Astrocyte (in vitro differentiated cells and primary cell): Measurements from ENCODE around the gene NUP62. TPM values are rescaled to one million over a fixed set of nuclear protein-coding genes. Genes with fewer than 3 reads are reported as not detected.

ENCODE experiments used
- DNase-seq: peaks from one replicate; pipeline ENCODE4 v3.0.0-alpha.2; 2010; ENCODE audit warnings: low read depth
- FAIRE-seq: peaks from 2 replicates; lab custom pipeline; 2011; peaks lifted over from hg19 to GRCh38; lab: Jason Lieb, UNC
- H2AFZ ChIP-seq: 2 replicates; pipeline ENCODE4 v1.6.0; 2012; ENCODE audit warnings: low read depth, low read length, inconsistent platforms
- H3K27ac ChIP-seq: 2 replicates; pipeline ENCODE4 v1.5.1; 2011; ENCODE audit warnings: low read depth, low read length, inconsistent platforms
- H3K27me3 ChIP-seq: 2 replicates; pipeline ENCODE4 v1.6.0; 2011; ENCODE audit warnings: low read length, inconsistent platforms; ENCODE audit not compliant: insufficient read depth
- H3K36me3 ChIP-seq: 2 replicates; pipeline ENCODE4 v1.5.1; 2011; ENCODE audit warnings: low read length, inconsistent platforms; ENCODE audit not compliant: insufficient read depth
- H3K4me1 ChIP-seq: 2 replicates; pipeline ENCODE4 v1.5.1; 2011; ENCODE audit warnings: low read length, inconsistent platforms; ENCODE audit not compliant: insufficient read depth
- H3K4me2 ChIP-seq: 2 replicates; pipeline ENCODE4 v1.6.0; 2012; ENCODE audit warnings: low read length, inconsistent platforms
- H3K4me3 ChIP-seq: 2 replicates; pipeline ENCODE4 v1.5.1; 2011; ENCODE audit warnings: low read depth, mild to moderate bottlenecking, low read length, inconsistent platforms; ENCODE audit not compliant: insufficient read depth
- H3K79me2 ChIP-seq: 2 replicates; pipeline ENCODE4 v1.6.0; 2012; ENCODE audit warnings: mild to moderate bottlenecking, low read length, inconsistent platforms; ENCODE audit not compliant: insufficient read depth
- H3K9ac ChIP-seq: 2 replicates; pipeline ENCODE4 v1.6.0; 2012; ENCODE audit warnings: mild to moderate bottlenecking, low read length, inconsistent platforms
- H3K9me3 ChIP-seq: 2 replicates; pipeline ENCODE4 v1.5.1; 2012; ENCODE audit warnings: low read depth, mild to moderate bottlenecking, low read length, inconsistent platforms; ENCODE audit not compliant: insufficient read depth
- H4K20me1 ChIP-seq: 2 replicates; pipeline ENCODE4 v1.6.0; 2012; ENCODE audit warnings: low read length, inconsistent platforms; ENCODE audit not compliant: insufficient read depth
- H3K27ac Mint-ChIP-seq: one replicate; pipeline ENCODE4 v1.8.0; 2021; ENCODE audit warnings: mild to moderate bottlenecking, mixed read lengths; ENCODE audit not compliant: unreplicated experiment
- H3K27me3 Mint-ChIP-seq: one replicate; pipeline ENCODE4 v1.8.0; 2021; ENCODE audit warnings: low read depth, mixed read lengths; ENCODE audit not compliant: unreplicated experiment
- H3K36me3 Mint-ChIP-seq: one replicate; pipeline ENCODE4 v1.8.0; 2021; ENCODE audit warnings: low read depth, mixed read lengths; ENCODE audit not compliant: unreplicated experiment
- H3K4me1 Mint-ChIP-seq: one replicate; pipeline ENCODE4 v1.8.0; 2021; ENCODE audit warnings: low read depth, mixed read lengths; ENCODE audit not compliant: unreplicated experiment
- H3K4me3 Mint-ChIP-seq: one replicate; pipeline ENCODE4 v1.8.0; 2021; ENCODE audit warnings: mild to moderate bottlenecking, moderate library complexity, mixed read lengths; ENCODE audit not compliant: unreplicated experiment
- H3K9me3 Mint-ChIP-seq: one replicate; pipeline ENCODE4 v1.8.0; 2021; ENCODE audit warnings: mild to moderate bottlenecking, mixed read lengths; ENCODE audit not compliant: unreplicated experiment
- CTCF ChIP-seq: IDR thresholded peaks from 2 replicates; pipeline ENCODE4 v1.5.1; 2011; ENCODE audit warnings: low read depth, mild to moderate bottlenecking, inconsistent platforms, low read length, moderate library complexity; ENCODE audit not compliant: insufficient read depth
- EZH2 ChIP-seq: IDR thresholded peaks from 2 replicates; pipeline ENCODE4 v1.6.1; 2012; ENCODE audit warnings: mild to moderate bottlenecking, low read length, inconsistent platforms; ENCODE audit not compliant: insufficient read depth
- total RNA-seq: library from RNA; stranded (reverse); gene quantifications from 2 replicates; pipeline ENCODE4 v1.2.1, GENCODE V29; 2021

NUP62 gene
- total RNA-seq, 1 donor from 2014 or later, result 49.5 TPM

- Histone ChIP-seq H3K9me3 (no peaks in the 10 kb centered on the region), H2AFZ (no peak within 1 kb of the TSS), H3K27ac (no peak within 1 kb of the TSS), H3K4me2 (peak within 1 kb of the TSS; percentile 63), H3K27me3 (no peaks in the 10 kb centered on the region), H3K79me2 (no peaks in the 10 kb centered on the region), H3K4me3 (no peak within 1 kb of the TSS), H3K9ac (peak within 1 kb of the TSS; percentile 47), H4K20me1 (no peaks in the 10 kb centered on the region), H3K4me1 (peaks cover 13% of the 10 kb centered on the region), H3K36me3 (no peaks in the 10 kb centered on the region)
- H3K27ac Mint-ChIP-seq, result peak within 1 kb of the TSS; percentile 53
- H3K27me3 Mint-ChIP-seq, result peaks cover 29% of the 10 kb centered on the region
- H3K4me1 Mint-ChIP-seq, result peaks cover 2% of the 10 kb centered on the region
- DNase-seq, result peak; percentile 16
- no peaks in the 10 kb centered on the region for H3K9me3 Mint-ChIP-seq
- FAIRE-seq, result no peak
- TF ChIP-seq EZH2 (no peak), CTCF (no peak)
- H3K4me3 Mint-ChIP-seq, result peak within 1 kb of the TSS; percentile 31
- H3K36me3 Mint-ChIP-seq, result no peaks in the 10 kb centered on the region
Measured at GRCh38 chr19:49896863-49897621, 32.3 kb downstream of the NUP62 start, which contains the start of gene IL4I1. TSS of gene IL4I1 (minus strand) at chr19:49896887. CDS start at chr19:49896160, 727 bp downstream.

- no peak overlapping the region for H3K4me3 Mint-ChIP-seq
Measured at GRCh38 chr19:49895566-49896297, 33.6 kb downstream of the NUP62 start.

More at GRCh38 chr19:49895566-49896297, 33.6 kb downstream of the NUP62 start:
- Mint-ChIP-seq H3K27me3 (peaks cover 37% of the 10 kb centered on the region), H3K27ac (no peak overlapping the region), H3K36me3 (no peaks in the 10 kb centered on the region), H3K4me1 (peaks cover 2% of the 10 kb centered on the region), H3K9me3 (no peaks in the 10 kb centered on the region)
- Histone ChIP-seq H3K9ac (no peak overlapping the region), H3K79me2 (no peaks in the 10 kb centered on the region), H3K4me1 (peaks cover 13% of the 10 kb centered on the region), H3K4me3 (no peak overlapping the region), H3K27ac (no peak overlapping the region), H3K4me2 (no peak overlapping the region), H3K36me3 (no peaks in the 10 kb centered on the region), H4K20me1 (no peaks in the 10 kb centered on the region), H3K27me3 (no peaks in the 10 kb centered on the region), H3K9me3 (no peaks in the 10 kb centered on the region), H2AFZ (no peak overlapping the region)
- no peak for FAIRE-seq
- TF ChIP-seq EZH2 (no peak), CTCF (no peak)
- no peak for DNase-seq
